ENCODE measurements around the gene ADRA1B.

- TF ChIP-seq, protein P1, sequence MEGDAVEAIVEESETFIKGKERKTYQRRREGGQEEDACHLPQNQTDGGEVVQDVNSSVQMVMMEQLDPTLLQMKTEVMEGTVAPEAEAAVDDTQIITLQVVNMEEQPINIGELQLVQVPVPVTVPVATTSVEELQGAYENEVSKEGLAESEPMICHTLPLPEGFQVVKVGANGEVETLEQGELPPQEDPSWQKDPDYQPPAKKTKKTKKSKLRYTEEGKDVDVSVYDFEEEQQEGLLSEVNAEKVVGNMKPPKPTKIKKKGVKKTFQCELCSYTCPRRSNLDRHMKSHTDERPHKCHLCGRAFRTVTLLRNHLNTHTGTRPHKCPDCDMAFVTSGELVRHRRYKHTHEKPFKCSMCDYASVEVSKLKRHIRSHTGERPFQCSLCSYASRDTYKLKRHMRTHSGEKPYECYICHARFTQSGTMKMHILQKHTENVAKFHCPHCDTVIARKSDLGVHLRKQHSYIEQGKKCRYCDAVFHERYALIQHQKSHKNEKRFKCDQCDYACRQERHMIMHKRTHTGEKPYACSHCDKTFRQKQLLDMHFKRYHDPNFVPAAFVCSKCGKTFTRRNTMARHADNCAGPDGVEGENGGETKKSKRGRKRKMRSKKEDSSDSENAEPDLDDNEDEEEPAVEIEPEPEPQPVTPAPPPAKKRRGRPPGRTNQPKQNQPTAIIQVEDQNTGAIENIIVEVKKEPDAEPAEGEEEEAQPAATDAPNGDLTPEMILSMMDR (IDR thresholded peaks at IDR 0.05; ENCODE audit: control extremely low read depth in 1 of 3, insufficient read depth in 1 of 3, low read depth in 1 of 3, low read length in 3 of 3) = no peak
- TF ChIP-seq POLR2AphosphoS5 (IDR thresholded peaks at IDR 0.05; ENCODE audit: low read depth, low read length) (no peak), EGR1 (IDR thresholded peaks at IDR 0.05; ENCODE audit: borderline replicate concordance, low read depth, low read length) (no peak), HDAC2 (IDR thresholded peaks at IDR 0.05; ENCODE audit: borderline replicate concordance in 1 of 2, low read depth in 2 of 2, low read length in 2 of 2) (no peak), POU5F1 (IDR thresholded peaks at IDR 0.05; ENCODE audit: low read depth, low read length) (no peak), TAF1 (IDR thresholded peaks at IDR 0.05; ENCODE audit: low read depth, low read length) (no peak), ZNF274 (IDR thresholded peaks at IDR 0.05; ENCODE audit: borderline replicate concordance, extremely low read depth, low read length) (no peak)
Measured at GRCh38 chr5:159978358-159978757, 62.1 kb downstream of the ADRA1B start.
